Lower lobe of right lung (tissue), 2 donors: ENCODE results near the gene RALGPS1. TPM values are rescaled to one million over a fixed set of nuclear protein-coding genes. Genes with fewer than 3 reads are reported as not detected.

Experiments used
- ATAC-seq, 2 donors: fragments of 200-7000 bp; cut with Tn5 transposase; one replicate each; pipeline ENCODE4 v1.9.1; 2020 to 2022; ENCODE audit warnings: mild to moderate bottlenecking in 2 of 2, moderate library complexity in 2 of 2
- DNase-seq: peaks from one replicate; pipeline ENCODE4 v3.0.0-alpha.2; 2020
- H3K27ac ChIP-seq: fragments of 200-600 bp; one replicate; pipeline ENCODE4 v1.8.0; 2022
- H3K27me3 ChIP-seq: fragments of 200-600 bp; one replicate; pipeline ENCODE4 v1.8.0; 2022; ENCODE audit warnings: low read depth
- H3K36me3 ChIP-seq: fragments of 200-600 bp; one replicate; pipeline ENCODE4 v1.8.0; 2022; ENCODE audit warnings: mild to moderate bottlenecking
- H3K4me1 ChIP-seq: fragments of 200-600 bp; one replicate; pipeline ENCODE4 v1.8.0; 2022
- H3K4me3 ChIP-seq: fragments of 200-600 bp; one replicate; pipeline ENCODE4 v1.8.0; 2022; ENCODE audit warnings: mild to moderate bottlenecking
- H3K9me3 ChIP-seq: fragments of 200-600 bp; one replicate; pipeline ENCODE4 v1.8.0; 2022
- CTCF ChIP-seq: fragments of 200-600 bp; IDR thresholded peaks from one replicate; pipeline ENCODE4 v1.8.0; 2022; ENCODE audit warnings: antibody characterized with exemption, mild to moderate bottlenecking
- intact Hi-C: fragments of 100-400 bp; cut with DNase I; formaldehyde crosslinking; loops from one replicate; pipeline ENCODE4 v1.11.0; 2022
- total RNA-seq: library from RNA; stranded (reverse); fragmentation: NEBNext Ultra II Directional; extraction: Animal tissue kit (Norgen Biotek cat#: 25700); gene quantifications from one replicate; pipeline ENCODE4 v1.2.1, GENCODE V29; 2021
- donor health status: DM: no; HTN: yes; CAD: no; lungs with severe emphysema.

The RALGPS1 gene
- total RNA-seq, 1 donor from 2014 or later, result 17.6 TPM

- Histone ChIP-seq H3K27ac (peak overlapping the region; percentile 22), H3K4me3 (no peak overlapping the region), H3K4me1 (peaks cover 40% of the 10 kb centered on the region), H3K9me3 (no peaks in the 10 kb centered on the region), H3K36me3 (no peaks in the 10 kb centered on the region), H3K27me3 (no peaks in the 10 kb centered on the region)
- DNase-seq (no peak), ATAC-seq (no peak)
- intact Hi-C loops, result no loop called here
- TF ChIP-seq CTCF, result no peak
These were observed 139.4 kb downstream of the RALGPS1 start for GRCh38 chr9:127053960-127054359.

- no peaks in the 10 kb centered on the region for H3K36me3 ChIP-seq
- no peak for DNase-seq
- TF ChIP-seq CTCF, result no peak
- ATAC-seq, result no peak
- H3K4me3 ChIP-seq, result no peak overlapping the region
- H3K9me3 ChIP-seq, result no peaks in the 10 kb centered on the region
- H3K27ac ChIP-seq, result no peak overlapping the region
- intact Hi-C loops, result no loop called here
- H3K4me1 ChIP-seq, result peaks cover 37% of the 10 kb centered on the region
- H3K27me3 ChIP-seq, result no peaks in the 10 kb centered on the region
These were observed 141.3 kb downstream of the RALGPS1 start for GRCh38 chr9:127055745-127056402.

GRCh38 chr9:127056446-127056845 lies 141.9 kb downstream of the RALGPS1 start:
- intact Hi-C loops, result no loop called here
- ATAC-seq, result no peak
- no peaks in the 10 kb centered on the region for H3K27me3 ChIP-seq

GRCh38 chr9:127058011-127058644 lies 143.5 kb downstream of the RALGPS1 start:
- H3K27ac ChIP-seq, result peak overlapping the region; percentile 37
- H3K4me1 ChIP-seq, result peaks cover 37% of the 10 kb centered on the region
- no peak for TF ChIP-seq CTCF
- DNase-seq (no peak), ATAC-seq (no peak)
- no peaks in the 10 kb centered on the region for H3K9me3 ChIP-seq
- no peaks in the 10 kb centered on the region for H3K36me3 ChIP-seq
- H3K4me3 ChIP-seq, result no peak overlapping the region
- no peaks in the 10 kb centered on the region for H3K27me3 ChIP-seq
- intact Hi-C loops, result no loop called here

More at GRCh38 chr9:127056446-127056845, 141.9 kb downstream of the RALGPS1 start:
- no peaks in the 10 kb centered on the region for H3K9me3 ChIP-seq
- H3K27ac ChIP-seq, result no peak overlapping the region
- no peaks in the 10 kb centered on the region for H3K36me3 ChIP-seq
- TF ChIP-seq CTCF, result no peak
- H3K4me3 ChIP-seq, result no peak overlapping the region
- no peak for DNase-seq
- H3K4me1 ChIP-seq, result peaks cover 37% of the 10 kb centered on the region

GRCh38 chr9:127058645-127059021 lies 144.1 kb downstream of the RALGPS1 start:
- Histone ChIP-seq H3K4me3 (no peak overlapping the region), H3K36me3 (no peaks in the 10 kb centered on the region), H3K4me1 (peaks cover 33% of the 10 kb centered on the region), H3K9me3 (no peaks in the 10 kb centered on the region), H3K27ac (no peak overlapping the region), H3K27me3 (no peaks in the 10 kb centered on the region)
- DNase-seq (no peak), ATAC-seq (no peak)
- TF ChIP-seq CTCF, result no peak
- intact Hi-C loops, result no loop called here
